ENCODE results near the gene DRD2.

The DRD2 gene

DNA sequence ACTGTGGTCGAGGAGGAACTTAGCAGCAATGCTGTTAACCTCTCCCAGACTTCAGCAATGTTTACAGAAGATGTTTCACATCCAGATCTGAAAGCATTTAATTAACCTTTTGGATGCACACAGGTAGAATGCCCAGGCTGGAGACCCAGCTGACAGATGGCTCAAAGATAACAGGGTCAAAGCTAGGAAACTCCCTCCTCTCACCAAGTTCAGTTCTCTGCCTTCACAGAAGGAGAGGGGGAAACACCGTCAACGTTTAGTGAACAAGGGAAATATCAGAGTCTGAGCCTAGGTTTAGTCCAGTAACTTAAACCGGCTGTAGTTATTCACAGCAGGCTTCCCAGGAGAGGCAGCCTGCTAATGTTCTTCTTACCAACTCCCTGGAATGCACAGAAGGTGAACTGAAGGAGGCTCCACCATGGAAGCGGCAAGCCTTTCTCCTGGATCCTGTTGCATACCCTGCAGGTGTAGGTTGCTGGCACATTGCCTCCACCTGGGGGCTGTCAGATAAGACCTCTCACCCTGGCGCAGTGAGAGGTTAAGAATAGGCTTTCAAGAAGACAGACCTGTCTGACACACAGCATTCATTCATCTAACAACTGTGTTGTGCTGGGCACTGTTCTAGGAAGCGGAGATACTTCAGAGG, 111.1 kb downstream of the DRD2 start:
- DNase-seq = no peak

DNA sequence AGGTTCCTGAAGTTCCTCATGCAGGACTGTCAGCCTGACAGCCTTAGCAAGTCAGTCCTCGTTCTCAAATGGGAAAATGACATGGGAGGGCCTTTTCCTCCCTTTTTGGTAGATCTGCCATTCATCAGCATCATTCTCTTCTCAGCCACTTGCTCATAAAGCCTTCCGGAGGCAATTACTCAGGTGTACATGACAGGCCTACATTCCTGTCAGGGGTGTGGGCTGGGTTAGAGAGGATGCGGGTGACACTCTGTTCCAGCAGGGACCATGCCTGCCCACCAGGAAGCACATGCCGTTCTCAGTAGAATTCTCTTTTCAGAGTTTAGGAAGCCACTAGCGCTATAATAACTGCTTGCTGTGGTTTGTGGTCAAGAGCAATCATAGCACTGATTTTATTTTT, 111.8 kb downstream of the DRD2 start:
- no peak for DNase-seq
